K562 (cell line): ENCODE results near the gene GABBR1. TPM values are rescaled to one million over a fixed set of nuclear protein-coding genes. Genes with fewer than 3 reads are reported as not detected.

Experiments used
- ARHGAP35 ChIP-seq: fragments of 450-650 bp; IDR thresholded peaks from 2 replicates; pipeline ENCODE4 v1.6.1; 2018; ENCODE audit not compliant: partially characterized antibody
- CCNT2 ChIP-seq: IDR thresholded peaks from 2 replicates; pipeline ENCODE4 v1.6.1; 2011; ENCODE audit warnings: borderline replicate concordance, low read depth, mild to moderate bottlenecking, moderate library complexity, mixed read lengths, low read length; ENCODE audit not compliant: insufficient read length; ENCODE audit errors: extremely low read depth
- CXXC5 ChIP-seq: fragments of 250-450 bp; sonication (Bioruptor Pico); IDR thresholded peaks from 2 replicates; pipeline ENCODE4 v1.8.0; 2022; ENCODE audit warnings: inconsistent platforms, mild to moderate bottlenecking, moderate library complexity
- E2F6 ChIP-seq, 2 experiments: IDR thresholded peaks; 2 replicates each; pipeline ENCODE4 v1.6.1; 2011; ENCODE audit warnings: borderline replicate concordance in 1 of 2, control low read depth in 1 of 2, low read depth in 1 of 2, low read length in 1 of 2, mild to moderate bottlenecking in 1 of 2, mixed read lengths in 1 of 2, moderate library complexity in 1 of 2; ENCODE audit not compliant: insufficient read depth in 1 of 2, insufficient read length in 1 of 2, poor library complexity in 1 of 2, severe bottlenecking in 1 of 2; ENCODE audit errors: extremely low read depth in 1 of 2
- ETS2 ChIP-seq: IDR thresholded peaks from 2 replicates; pipeline ENCODE4 v1.6.1; 2016; ENCODE audit warnings: borderline replicate concordance, missing genetic modification characterization, mild to moderate bottlenecking, moderate library complexity, missing compliant biosample characterization; ENCODE audit not compliant: poor library complexity, severe bottlenecking
- GTF3C2 ChIP-seq: IDR thresholded peaks from 3 replicates; pipeline ENCODE4 v1.6.1; 2011; ENCODE audit warnings: borderline replicate concordance, mild to moderate bottlenecking, moderate library complexity; ENCODE audit not compliant: insufficient read length; ENCODE audit errors: extremely low read depth
- KDM1A ChIP-seq, 2 experiments: fragments of 450-650 bp; IDR thresholded peaks; 2 replicates each; pipeline ENCODE4 v1.6.1; 2016; ENCODE audit warnings: mild to moderate bottlenecking in 2 of 2
- MTA2 ChIP-seq: fragments of 450-650 bp; IDR thresholded peaks from 2 replicates; pipeline ENCODE4 v1.6.1; 2016; ENCODE audit warnings: low read depth
- PHF8 ChIP-seq: fragments of 200-600 bp; sonication (generic); IDR thresholded peaks from 2 replicates; pipeline ENCODE4 v1.6.1; 2012; ENCODE audit warnings: mixed run types, mild to moderate bottlenecking, inconsistent platforms, low read length, moderate library complexity, borderline replicate concordance
- PRMT5 ChIP-seq: sonication (generic); formaldehyde crosslinking; IDR thresholded peaks from 2 replicates; pipeline ENCODE4 v1.5.0; 2020; ENCODE audit warnings: missing genetic modification reagents
- SNIP1 ChIP-seq: fragments of 450-650 bp; IDR thresholded peaks from 2 replicates; pipeline ENCODE4 v1.7.1; 2017; ENCODE audit warnings: low read depth, mild to moderate bottlenecking
- SPI1 ChIP-seq: IDR thresholded peaks from 2 replicates; pipeline ENCODE4 v1.6.1; 2011; ENCODE audit warnings: low read depth, low read length, control low read depth, borderline replicate concordance
- ZNF121 ChIP-seq: sonication (generic); formaldehyde crosslinking; conservative IDR thresholded peaks from 2 replicates; pipeline ENCODE4 v1.8.0; 2022; ENCODE audit warnings: missing genetic modification reagents
- ZNF512 ChIP-seq: IDR thresholded peaks from 2 replicates; pipeline ENCODE4 v1.6.1; 2016; ENCODE audit warnings: missing genetic modification characterization, missing compliant biosample characterization
- ZNF586 ChIP-seq: fragments of 450-650 bp; formaldehyde crosslinking; conservative IDR thresholded peaks from 2 replicates; pipeline ENCODE4 v1.4.0; 2020; ENCODE audit warnings: mild to moderate bottlenecking, moderate library complexity
- polyA plus RNA-seq, 8 experiments: library from polyadenylated mRNA; depleted of rRNA in 4 of 8; stranded (reverse) in 5 of 8; unstranded in 3 of 8; fragments of >200 nt; fragmentation: Nextera tagmentation in 2 of 8; fragmentation: Illumina TruSeq in 1 of 8; extraction: Ambion mirVana in 2 of 8; extraction: Trizol in 1 of 8; gene quantifications; 2 replicates each; pipeline versions ENCODE4 v1.2.1 to v1.2.3, GENCODE V29; 2011 to 2014; ENCODE audit warnings: inconsistent platforms in 1 of 8, missing spikeins in 1 of 8
- total RNA-seq, 7 experiments: library from RNA; depleted of rRNA in 6 of 7; stranded (reverse); fragments of >200 nt in 6 of 7; fragmentation: Illumina TruSeq in 2 of 7; extraction: Trizol in 2 of 7; gene quantifications; 2 replicates each; pipeline versions ENCODE4 v1.2.1 to v1.2.3, GENCODE V29; 2011 to 2021; ENCODE audit warnings: low replicate concordance in 1 of 7

GABBR1 gene
- total and polyA plus RNA-seq, 9 of the 15 experiments (the other 6 are each of a cell fraction or from before 2014, with no cell fraction given): 2.2 to 48.3 (median 20.8) TPM

GRCh38 chr6:29631860-29632731, 887 bp downstream of the GABBR1 start (continued):
- TF ChIP-seq GTF3C2 (no peak), CXXC5 (CRISPR knock-in tag) (0 out of 2 replicates have a peak, but pooled peaks have one; percentile 19), ZNF512 (0 out of 2 replicates have a peak, but pooled peaks have one; percentile 68), SNIP1 (no peak), CCNT2 (peak; percentile 66), PHF8 (0 out of 2 replicates have a peak, but pooled peaks have one; percentile 4), PRMT5 (CRISPR knock-in tag) (no peak), E2F6 (IDR thresholded peaks at IDR 0.05; ENCODE audit: borderline replicate concordance in 1 of 2, extremely low read depth in 1 of 2, insufficient read depth in 1 of 2, insufficient read length in 1 of 2, low read depth in 1 of 2, low read length in 1 of 2, poor library complexity in 1 of 2, severe bottlenecking in 1 of 2) (peak in 1 of 2 experiments; percentile 45), SPI1 (peak; percentile 63), ZNF121 (no peak), KDM1A (IDR thresholded peaks at IDR 0.05) (peak in 1 of 2 experiments; percentile 49; a peak in 2 of 4 replicates), ETS2 (tag) (no peak), ARHGAP35 (peak; percentile 57), MTA2 (peak; percentile 8; the same call in 1 of the 2 replicates), ZNF586 (CRISPR knock-in tag) (no peak)
